Activated CD4-positive, alpha-beta T cell treated with anti-CD3 and anti-CD28 coated beads, Interleukin-2, amount 50 U/mL, for 16 hours (primary cell): Measurements from ENCODE around the gene METTL3.

Experiments used
- DNase-seq: peaks from one replicate; pipeline ENCODE4 v3.0.0-alpha.2; 2020

Gene METTL3

GRCh38 chr14:21525962-21526671 lies 15.0 kb upstream of the METTL3 start, which contains the start of gene SALL2:
Gene SALL2, minus strand, starts transcription at chr14:21526346. Its CDS starts 219 bp downstream, at chr14:21526127.
- DNase-seq = peak; percentile 40

- no peak for DNase-seq
Observed at GRCh38 chr14:21525571-21525961, 14.4 kb upstream of the METTL3 start.

- DNase-seq = no peak
Observed at GRCh38 chr14:21524575-21525490, 13.7 kb upstream of the METTL3 start.

GRCh38 chr14:21523203-21523602 lies 12.1 kb upstream of the METTL3 start:
- no peak for DNase-seq

- DNase-seq = no peak
Observed at GRCh38 chr14:21521501-21521900, 10.4 kb upstream of the METTL3 start.

GRCh38 chr14:21520767-21521166 lies 9.6 kb upstream of the METTL3 start:
- DNase-seq = no peak

- no peak for DNase-seq
Observed at GRCh38 chr14:21518725-21519124, 7.6 kb upstream of the METTL3 start.

GRCh38 chr14:21514341-21514740 lies 3.2 kb upstream of the METTL3 start:
- no peak for DNase-seq

- DNase-seq = no peak
Observed at GRCh38 chr14:21509432-21510143, 1.6 kb downstream of the METTL3 start.

GRCh38 chr14:21506557-21506956 lies 4.6 kb downstream of the METTL3 start:
- DNase-seq = no peak

- peak; percentile 39 for DNase-seq
Observed at GRCh38 chr14:21505012-21505553, 6.1 kb downstream of the METTL3 start.

GRCh38 chr14:21503376-21503775 lies 7.8 kb downstream of the METTL3 start:
- DNase-seq = no peak

GRCh38 chr14:21501568-21501967 lies 9.6 kb downstream of the METTL3 start:
- no peak for DNase-seq

GRCh38 chr14:21498540-21499526 lies 12.3 kb downstream of the METTL3 start:
- DNase-seq = peak; percentile 45

- DNase-seq = no peak
Observed at GRCh38 chr14:21496453-21496852, 14.7 kb downstream of the METTL3 start.

GRCh38 chr14:21494902-21495762 lies 16.0 kb downstream of the METTL3 start:
- no peak for DNase-seq

- DNase-seq = no peak
Observed at GRCh38 chr14:21486640-21487087, 24.5 kb downstream of the METTL3 start.

- DNase-seq = peak; percentile 99
Observed at GRCh38 chr14:21476925-21477681, 34.0 kb downstream of the METTL3 start, which contains the start of the genes RAB2B and TOX4. Gene RAB2B, minus strand, starts transcription at chr14:21476959. Its CDS starts 87 bp downstream, at chr14:21476872. Gene TOX4, plus strand, starts transcription at chr14:21477195. Its CDS starts 84 bp downstream, at chr14:21477279.

GRCh38 chr14:21476523-21476924 lies 34.6 kb downstream of the METTL3 start:
- no peak for DNase-seq
